ENCODE data around the gene SPIRE2. TPM values are rescaled to one million over a fixed set of nuclear protein-coding genes. Genes with fewer than 3 reads are reported as not detected.

Gene SPIRE2
- total and polyA plus RNA-seq, 2 of the 13 experiments (the other 11 are each of a cell fraction or from before 2014, with no cell fraction given), result 13.3 to 37.5 TPM

DNA sequence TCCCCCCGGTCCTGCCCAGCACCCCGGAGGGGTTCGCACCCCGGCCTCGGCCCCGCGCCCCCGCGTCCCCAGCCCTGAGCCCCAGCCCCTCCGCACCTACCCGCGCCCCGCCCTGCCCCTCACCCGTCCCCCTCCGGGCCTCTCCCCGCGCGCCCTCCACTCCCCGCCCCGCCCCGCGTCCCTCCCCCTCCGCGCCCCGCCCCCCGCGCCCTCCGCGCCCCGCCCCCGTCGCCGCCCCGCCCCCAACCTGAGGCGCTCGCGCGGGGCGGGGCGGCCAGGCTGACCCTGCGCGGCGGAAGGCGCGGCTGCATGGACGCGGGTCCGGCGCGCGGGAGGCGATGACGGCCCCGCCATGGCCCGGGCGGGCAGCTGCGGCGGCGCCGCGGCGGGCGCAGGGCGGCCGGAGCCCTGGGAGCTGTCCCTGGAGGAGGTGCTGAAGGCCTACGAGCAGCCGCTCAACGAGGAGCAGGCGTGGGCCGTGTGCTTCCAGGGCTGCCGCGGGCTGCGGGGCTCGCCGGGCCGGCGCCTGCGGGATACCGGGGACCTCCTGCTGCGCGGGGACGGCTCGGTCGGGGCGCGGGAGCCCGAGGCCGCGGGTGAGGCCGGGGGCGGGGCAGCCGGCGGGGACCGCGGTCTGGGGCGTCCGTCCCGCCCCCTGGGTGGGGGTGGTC lies at the start of gene SPIRE2 (continued):
- TF ChIP-seq MLXIP (CRISPR knock-in tag; IDR thresholded peaks at IDR 0.05; ENCODE audit: borderline replicate concordance), result 0 out of 2 replicates have a peak, but pooled peaks have one; percentile 17
- TF ChIP-seq SKI (IDR thresholded peaks at IDR 0.05; ENCODE audit: partially characterized antibody), result peak; percentile 45
- no peak for TF ChIP-seq ZFP62 (CRISPR knock-in tag; IDR thresholded peaks at IDR 0.05)
- no peak; the same call in 1 of the 2 replicates for TF ChIP-seq SAP130 (CRISPR knock-in tag; IDR thresholded peaks at IDR 0.05; ENCODE audit: low read depth)
- no peak for TF ChIP-seq NAIF1 (CRISPR knock-in tag; IDR thresholded peaks at IDR 0.05; ENCODE audit: borderline replicate concordance)
- no peak for TF ChIP-seq CBX5 (CRISPR knock-in tag; IDR thresholded peaks at IDR 0.05; ENCODE audit: borderline replicate concordance)
- no peak for TF ChIP-seq ATF7 (IDR thresholded peaks at IDR 0.05)
- no peak for TF ChIP-seq ATF7 (CRISPR knock-in tag; IDR thresholded peaks at IDR 0.05)
- TF ChIP-seq ZSCAN9 (CRISPR knock-in tag; IDR thresholded peaks at IDR 0.05; ENCODE audit: borderline replicate concordance), result no peak
- TF ChIP-seq MAZ (IDR thresholded peaks at IDR 0.05; ENCODE audit: borderline replicate concordance, low read depth, low read length), result peak; percentile 4
- no peak; the same call in 1 of the 2 replicates for TF ChIP-seq MAZ (CRISPR knock-in tag; IDR thresholded peaks at IDR 0.05; ENCODE audit: low read depth)
- TF ChIP-seq ATF7-NPFF (CRISPR knock-in tag; IDR thresholded peaks at IDR 0.05; ENCODE audit: low read depth), result peak; percentile 64; the same call in 1 of the 2 replicates
- no peak for TF ChIP-seq KMT2A (CRISPR knock-in tag; IDR thresholded peaks at IDR 0.05)
- TF ChIP-seq ZSCAN21 (CRISPR knock-in tag; IDR thresholded peaks at IDR 0.05; ENCODE audit: borderline replicate concordance), result peak; percentile 27; the same call in 1 of the 2 replicates
- TF ChIP-seq ZNF616 (CRISPR knock-in tag; IDR thresholded peaks at IDR 0.05; ENCODE audit: low read depth), result peak; percentile 59; the same call in 1 of the 2 replicates
- TF ChIP-seq, protein P1, sequence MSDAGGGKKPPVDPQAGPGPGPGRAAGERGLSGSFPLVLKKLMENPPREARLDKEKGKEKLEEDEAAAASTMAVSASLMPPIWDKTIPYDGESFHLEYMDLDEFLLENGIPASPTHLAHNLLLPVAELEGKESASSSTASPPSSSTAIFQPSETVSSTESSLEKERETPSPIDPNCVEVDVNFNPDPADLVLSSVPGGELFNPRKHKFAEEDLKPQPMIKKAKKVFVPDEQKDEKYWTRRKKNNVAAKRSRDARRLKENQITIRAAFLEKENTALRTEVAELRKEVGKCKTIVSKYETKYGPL (CRISPR knock-in tag; IDR thresholded peaks at IDR 0.05), result no peak
- TF ChIP-seq SIN3A (IDR thresholded peaks at IDR 0.05; ENCODE audit: borderline replicate concordance, low read depth, low read length), result peak; percentile 89; the same call in 1 of the 2 replicates
- peak; percentile 74 for TF ChIP-seq YY1 (IDR thresholded peaks at IDR 0.05; ENCODE audit: insufficient read depth, insufficient replicate concordance, low read depth, low read length)
- peak; percentile 9; the same call in 1 of the 2 replicates for TF ChIP-seq NR2F2 (IDR thresholded peaks at IDR 0.05; ENCODE audit: borderline replicate concordance, low read depth)
- peak; percentile 67 for TF ChIP-seq AGO2 (optimal IDR thresholded peaks at IDR 0.05; ENCODE audit: low read depth, low read length)
- TF ChIP-seq ZNF674 (CRISPR knock-in tag; IDR thresholded peaks at IDR 0.05; ENCODE audit: low read depth), result no peak
- 0 out of 2 replicates have a peak, but pooled peaks have one; percentile 23 for TF ChIP-seq GABPB1 (CRISPR knock-in tag; IDR thresholded peaks at IDR 0.05)
- peak; percentile 79 for TF ChIP-seq RAD21 (CRISPR knock-in tag; IDR thresholded peaks at IDR 0.05)
- TF ChIP-seq, protein P2, sequence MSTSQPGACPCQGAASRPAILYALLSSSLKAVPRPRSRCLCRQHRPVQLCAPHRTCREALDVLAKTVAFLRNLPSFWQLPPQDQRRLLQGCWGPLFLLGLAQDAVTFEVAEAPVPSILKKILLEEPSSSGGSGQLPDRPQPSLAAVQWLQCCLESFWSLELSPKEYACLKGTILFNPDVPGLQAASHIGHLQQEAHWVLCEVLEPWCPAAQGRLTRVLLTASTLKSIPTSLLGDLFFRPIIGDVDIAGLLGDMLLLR (CRISPR knock-in tag; IDR thresholded peaks at IDR 0.05), result no peak
- TF ChIP-seq ZNF770 (CRISPR knock-in tag; IDR thresholded peaks at IDR 0.05), result no peak

Data from HepG2 (cell line).